CD4-positive, alpha-beta memory T cell (primary cell): ENCODE data around the gene VIPAS39. TPM values are rescaled to one million over a fixed set of nuclear protein-coding genes. Genes with fewer than 3 reads are reported as not detected.

Experiments
- CTCF ChIA-PET: fragments of 350-600 bp; sonication (Branson Sonifier 250); formaldehyde crosslinking; loops from one replicate; lab custom pipeline; 2021; ENCODE audit warnings: inconsistent platforms; ENCODE audit not compliant: partially characterized antibody; lab: Charles Lee
- POLR2A ChIA-PET: fragments of 350-600 bp; sonication (Branson Sonifier 250); formaldehyde crosslinking; loops from one replicate; lab custom pipeline; 2021; ENCODE audit not compliant: partially characterized antibody; lab: Charles Lee
- DNase-seq, 5 donors: peaks; one replicate each; pipeline versions ENCODE4 v3.0.0 to v3.0.0-alpha.2; 2020 to 2022; ENCODE audit warnings: mixed read lengths in 1 of 5
- H3K27ac ChIP-seq: one replicate; pipeline ENCODE4 v1.7.0; 2013; ENCODE audit warnings: low read depth, low read length
- H3K27me3 ChIP-seq: 2 replicates; pipeline ENCODE4 v1.7.0; 2013; ENCODE audit warnings: mild to moderate bottlenecking, low read length, moderate library complexity; ENCODE audit not compliant: insufficient read depth
- H3K36me3 ChIP-seq: 2 replicates; pipeline ENCODE4 v1.7.0; 2013; ENCODE audit warnings: mild to moderate bottlenecking, low read length, moderate library complexity; ENCODE audit not compliant: insufficient read depth
- H3K4me1 ChIP-seq: 2 replicates; pipeline ENCODE4 v1.7.0; 2013; ENCODE audit warnings: mild to moderate bottlenecking, low read length, moderate library complexity; ENCODE audit not compliant: insufficient read depth
- H3K4me3 ChIP-seq, 2 donors: one replicate each; pipeline ENCODE4 v1.7.0; 2013; ENCODE audit warnings: low read length in 2 of 2, mild to moderate bottlenecking in 1 of 2
- H3K9me3 ChIP-seq, 2 donors: one replicate each; pipeline ENCODE4 v1.7.0; 2013; ENCODE audit warnings: low read length in 2 of 2, control low read depth in 1 of 2; ENCODE audit not compliant: control insufficient read depth in 1 of 2
- H3K27ac Mint-ChIP-seq, 7 donors: one replicate each; pipeline ENCODE4 v1.8.0; 2020 to 2021; ENCODE audit warnings: mixed read lengths in 7 of 7, mild to moderate bottlenecking in 6 of 7, inconsistent platforms in 3 of 7, moderate library complexity in 3 of 7
- H3K27me3 Mint-ChIP-seq, 2 donors: one replicate each; pipeline ENCODE4 v1.8.0; 2020 to 2021; ENCODE audit warnings: mixed read lengths in 2 of 2
- H3K36me3 Mint-ChIP-seq, 2 donors: one replicate each; pipeline ENCODE4 v1.8.0; 2020 to 2021; ENCODE audit warnings: mixed read lengths in 2 of 2, inconsistent platforms in 1 of 2, mild to moderate bottlenecking in 1 of 2
- H3K4me1 Mint-ChIP-seq, 4 donors: one replicate each; pipeline ENCODE4 v1.8.0; 2020 to 2021; ENCODE audit warnings: mixed read lengths in 4 of 4, mild to moderate bottlenecking in 1 of 4
- H3K4me3 Mint-ChIP-seq, 8 donors: one replicate each; pipeline ENCODE4 v1.8.0; 2020 to 2021; ENCODE audit warnings: mixed read lengths in 8 of 8, mild to moderate bottlenecking in 7 of 8, moderate library complexity in 6 of 8, inconsistent platforms in 3 of 8
- H3K9me3 Mint-ChIP-seq, 8 donors: one replicate each; pipeline ENCODE4 v1.8.0; 2020 to 2021; ENCODE audit warnings: mixed read lengths in 8 of 8, mild to moderate bottlenecking in 5 of 8, inconsistent platforms in 3 of 8, moderate library complexity in 1 of 8
- intact Hi-C: fragments of 100-400 bp; cut with micrococcal nuclease; formaldehyde crosslinking; loops from one replicate; pipeline ENCODE4 v1.15.1; 2023
- polyA plus RNA-seq, 2 donors: library from polyadenylated mRNA; unstranded; fragments of 300-500 nt; fragmentation: Illumina TruSeq; gene quantifications; one replicate each; pipeline ENCODE4 v1.2.3, GENCODE V29; 2021
- total RNA-seq, 2 experiments: library from RNA; stranded (reverse); gene quantifications; one replicate each; pipeline ENCODE4 v1.2.3, GENCODE V29; 2021

The VIPAS39 gene
- total and polyA plus RNA-seq, 4 experiments from 2014 or later = 7.6 to 22.5 (median 13.5) TPM

- Mint-ChIP-seq H3K9me3 (no peaks in the 10 kb centered on the region), H3K4me3 (no peak overlapping the region), H3K27me3 (no peaks in the 10 kb centered on the region), H3K4me1 (peaks cover 0 to 5% (median 0%) of the 10 kb centered on the region in 4 donors), H3K27ac (peak overlapping the region in 1 of 7 donors; percentile 67), H3K36me3 (peaks cover 37 to 47% of the 10 kb centered on the region in 2 donors)
- intact Hi-C loops = no loop called here
- H3K9me3 ChIP-seq = no peaks in the 10 kb centered on the region
- CTCF ChIA-PET = no interaction called here
- no peak for DNase-seq
- H3K27me3 ChIP-seq = no peaks in the 10 kb centered on the region
- H3K4me3 ChIP-seq = no peak overlapping the region
- no peak overlapping the region for H3K27ac ChIP-seq
- POLR2A ChIA-PET = no interaction called here
- H3K4me1 ChIP-seq = no peaks in the 10 kb centered on the region
- H3K36me3 ChIP-seq = peaks cover 41% of the 10 kb centered on the region
These were observed 12.1 kb upstream of the VIPAS39 start for GRCh38 chr14:77469539-77469938.

GRCh38 chr14:77469067-77469505, 11.7 kb upstream of the VIPAS39 start:
- peaks cover 45% of the 10 kb centered on the region for H3K36me3 ChIP-seq
- peaks cover 0 to 5% (median 0%) of the 10 kb centered on the region in 4 donors for H3K4me1 Mint-ChIP-seq
- peaks cover 40 to 51% of the 10 kb centered on the region in 2 donors for H3K36me3 Mint-ChIP-seq
- H3K9me3 Mint-ChIP-seq = no peaks in the 10 kb centered on the region
- DNase-seq = no peak
- no peak overlapping the region for H3K27ac ChIP-seq
- peak overlapping the region in 1 of 7 donors; percentile 77 for H3K27ac Mint-ChIP-seq
- intact Hi-C loops = no loop called here
- CTCF ChIA-PET = no interaction called here
- H3K9me3 ChIP-seq = no peaks in the 10 kb centered on the region
- no peaks in the 10 kb centered on the region for H3K4me1 ChIP-seq
- POLR2A ChIA-PET = no interaction called here
- no peak overlapping the region for H3K4me3 Mint-ChIP-seq
- H3K27me3 Mint-ChIP-seq = no peaks in the 10 kb centered on the region
- H3K4me3 ChIP-seq = no peak overlapping the region
- no peaks in the 10 kb centered on the region for H3K27me3 ChIP-seq

- H3K27ac ChIP-seq = no peak overlapping the region
- Mint-ChIP-seq H3K4me3 (no peak overlapping the region), H3K36me3 (peaks cover 46 to 60% of the 10 kb centered on the region in 2 donors), H3K9me3 (no peaks in the 10 kb centered on the region), H3K4me1 (peaks cover 0 to 5% (median 0%) of the 10 kb centered on the region in 4 donors), H3K27me3 (no peaks in the 10 kb centered on the region), H3K27ac (no peak overlapping the region)
- intact Hi-C loops = no loop called here
- no peaks in the 10 kb centered on the region for H3K4me1 ChIP-seq
- no peak overlapping the region for H3K4me3 ChIP-seq
- no peaks in the 10 kb centered on the region for H3K27me3 ChIP-seq
- peaks cover 56% of the 10 kb centered on the region for H3K36me3 ChIP-seq
- DNase-seq = no peak
- POLR2A ChIA-PET = no interaction called here
- CTCF ChIA-PET = interaction anchor here (1.6 kb wide), 1 partner anchor 8 kb away, joined by 5 read pairs; no protein-coding TSS in a partner anchor
- no peaks in the 10 kb centered on the region for H3K9me3 ChIP-seq
These were observed 10.4 kb upstream of the VIPAS39 start for GRCh38 chr14:77467801-77468200.

- ChIA-PET CTCF (interaction anchor here (0.9 to 2.4 kb wide), 12 partner anchors 8 to 247 kb away, joined by 3 to 8 read pairs (median 4); partner anchors contain the start of genes GSTZ1, POMT2, SAMD15 and TMED8), POLR2A (interaction anchor here (1.0 to 2.0 kb wide), 3 partner anchors 82 to 249 kb away, joined by 4 to 13 read pairs (median 5); partner anchors contain the start of genes ALKBH1, GSTZ1, POMT2 and SAMD15)
- Histone ChIP-seq H3K27ac (peak overlapping the region; percentile 86), H3K4me3 (peak overlapping the region; percentile 99 to 100), H3K9me3 (no peaks in the 10 kb centered on the region), H3K4me1 (peaks cover 29% of the 10 kb centered on the region), H3K36me3 (peaks cover 37% of the 10 kb centered on the region), H3K27me3 (no peaks in the 10 kb centered on the region)
- Mint-ChIP-seq H3K4me3 (peak overlapping the region; percentile 100), H3K36me3 (peaks cover 34 to 56% of the 10 kb centered on the region in 2 donors), H3K9me3 (peaks cover 0 to 4% (median 0%) of the 10 kb centered on the region in 8 donors), H3K27me3 (no peaks in the 10 kb centered on the region), H3K4me1 (peaks cover 26 to 50% (median 35%) of the 10 kb centered on the region in 4 donors), H3K27ac (peak overlapping the region; percentile 83 to 100 (median 94))
- intact Hi-C loops = loop anchor here (5.0 kb wide), 1 partner anchor 1307 kb away; the partner anchor contains the start of gene GPATCH2L
- DNase-seq = peak; percentile 45 to 75 (median 53)
These were observed 1.8 kb upstream of the VIPAS39 start for GRCh38 chr14:77459072-77459723.

GRCh38 chr14:77458249-77458950, 999 bp upstream of the VIPAS39 start:
- H3K27ac Mint-ChIP-seq = peak overlapping the region; percentile 94 to 100 (median 100)
- H3K9me3 Mint-ChIP-seq = peaks cover 0 to 4% (median 0%) of the 10 kb centered on the region in 8 donors
- Histone ChIP-seq H3K27me3 (no peaks in the 10 kb centered on the region), H3K36me3 (peaks cover 30% of the 10 kb centered on the region), H3K4me1 (peaks cover 29% of the 10 kb centered on the region), H3K27ac (peak overlapping the region; percentile 86), H3K9me3 (no peaks in the 10 kb centered on the region), H3K4me3 (peak overlapping the region; percentile 99 to 100)
- CTCF ChIA-PET = interaction anchor here (1.0 to 2.4 kb wide), 10 partner anchors 9 to 248 kb away, joined by 3 to 8 read pairs (median 4); partner anchors contain the start of genes GSTZ1, POMT2, SAMD15 and TMED8
- peak; percentile 11 to 56 (median 18) for DNase-seq
- peak overlapping the region; percentile 100 for H3K4me3 Mint-ChIP-seq
- POLR2A ChIA-PET = interaction anchor here (0.6 to 2.0 kb wide), 6 partner anchors 81 to 528 kb away, joined by 3 to 13 read pairs (median 4); partner anchors contain the start of genes ALKBH1, GSTZ1, POMT2 and SAMD15
- peaks cover 26 to 50% (median 35%) of the 10 kb centered on the region in 4 donors for H3K4me1 Mint-ChIP-seq
- intact Hi-C loops = loop anchor here (5.0 kb wide), 1 partner anchor 1306 kb away; the partner anchor contains the start of gene GPATCH2L
- H3K36me3 Mint-ChIP-seq = peaks cover 31 to 52% of the 10 kb centered on the region in 2 donors
- no peaks in the 10 kb centered on the region for H3K27me3 Mint-ChIP-seq

- CTCF ChIA-PET = interaction anchor here (1.3 to 2.4 kb wide), 3 partner anchors 80 to 249 kb away, joined by 3 to 7 read pairs (median 6); partner anchors contain the start of genes GSTZ1, POMT2, SAMD15 and TMED8
- peaks cover 29% of the 10 kb centered on the region for H3K4me1 ChIP-seq
- Mint-ChIP-seq H3K36me3 (peaks cover 32 to 51% of the 10 kb centered on the region in 2 donors), H3K9me3 (peaks cover 0 to 4% (median 0%) of the 10 kb centered on the region in 8 donors), H3K4me3 (peak overlapping the region; percentile 100), H3K27ac (peak overlapping the region; percentile 94 to 100 (median 100)), H3K4me1 (peaks cover 28 to 50% (median 36%) of the 10 kb centered on the region in 4 donors), H3K27me3 (no peaks in the 10 kb centered on the region)
- intact Hi-C loops = loop anchor here (1.0 to 5.0 kb wide), 9 partner anchors 80 to 1305 kb away; partner anchors contain the start of genes ADCK1, ALKBH1, ANGEL1 and CIPC
- H3K27ac ChIP-seq = peak overlapping the region; percentile 86
- POLR2A ChIA-PET = interaction anchor here (0.8 to 1.6 kb wide), 5 partner anchors 12 to 303 kb away, joined by 3 to 14 read pairs (median 4); partner anchors contain the start of genes ALKBH1, GSTZ1, POMT2 and SAMD15
- H3K9me3 ChIP-seq = no peaks in the 10 kb centered on the region
- H3K4me3 ChIP-seq = peak overlapping the region; percentile 99 to 100
- H3K27me3 ChIP-seq = no peaks in the 10 kb centered on the region
- peaks cover 25% of the 10 kb centered on the region for H3K36me3 ChIP-seq
- DNase-seq = peak in 1 of 5 donors; percentile 43
These were observed 283 bp downstream of the VIPAS39 start for GRCh38 chr14:77457115-77457521.
